ENCODE measurements around the gene TAF11L9.
"Not testable (repeated sequence)": the region's sequence is repeated elsewhere in the genome, so short reads cannot be mapped to it uniquely, and the experiment has no call there.

DNA sequence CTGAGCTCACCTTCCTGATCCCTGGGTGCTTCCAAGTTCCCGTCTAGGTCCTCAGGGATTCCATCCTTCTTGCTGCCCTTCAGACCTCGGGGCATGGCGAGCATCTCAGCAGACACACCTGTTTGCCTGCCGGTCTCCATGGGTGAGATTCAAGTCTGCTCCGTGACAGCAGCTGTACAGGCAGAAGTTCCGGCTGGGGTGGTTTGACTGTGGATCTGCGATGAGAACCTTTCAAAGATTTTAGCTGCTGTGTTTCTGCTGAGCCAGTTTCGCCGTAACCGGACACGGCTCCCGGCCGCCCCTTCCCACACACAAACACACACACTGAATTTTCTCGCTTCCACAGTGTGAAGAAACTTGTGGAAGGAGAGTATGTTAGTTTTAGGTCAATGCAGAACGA lies at the start of gene TAF11L9:
- TF ChIP-seq CTCF (conservative IDR thresholded peaks at IDR 0.05); ZFX (IDR thresholded peaks at IDR 0.05): not testable (repeated sequence)

All from C4-2B (cell line).